HepG2 (cell line): ENCODE measurements around the gene NFRKB.

Source experiments
- CCAR2 ChIP-seq: fragments of 200-400 bp; formaldehyde crosslinking; optimal IDR thresholded peaks from 2 replicates; pipeline ENCODE3; 2018; ENCODE audit warnings: low read depth, mild to moderate bottlenecking, low read length, moderate library complexity
- RBM22 ChIP-seq: fragments of 200-400 bp; formaldehyde crosslinking; optimal IDR thresholded peaks from 2 replicates; pipeline ENCODE3; 2017; ENCODE audit warnings: mild to moderate bottlenecking, low read length, moderate library complexity
- U2AF1 ChIP-seq: fragments of 200-400 bp; formaldehyde crosslinking; optimal IDR thresholded peaks from 2 replicates; pipeline ENCODE3; 2017; ENCODE audit warnings: mild to moderate bottlenecking, low read depth, low read length
- YY1 ChIP-seq: IDR thresholded peaks from 2 replicates; pipeline ENCODE4 v1.6.1; 2011; ENCODE audit warnings: low read length, low read depth, moderate library complexity, mild to moderate bottlenecking; ENCODE audit not compliant: insufficient read depth, insufficient replicate concordance
- ZNF121 ChIP-seq: sonication (generic); formaldehyde crosslinking; IDR thresholded peaks from 2 replicates; pipeline ENCODE4 v1.5.0; 2020; ENCODE audit warnings: mild to moderate bottlenecking, missing genetic modification reagents
- ZNF225 ChIP-seq: sonication (generic); formaldehyde crosslinking; IDR thresholded peaks from 2 replicates; pipeline ENCODE4 v1.4.0; 2020; ENCODE audit warnings: mild to moderate bottlenecking, missing genetic modification reagents
- ZNF839 ChIP-seq: sonication (generic); formaldehyde crosslinking; IDR thresholded peaks from 2 replicates; pipeline ENCODE4 v1.4.0; 2020; ENCODE audit warnings: missing genetic modification reagents, mild to moderate bottlenecking, borderline replicate concordance
- TF ChIP-seq, protein P1 (sequence below): sonication (generic); formaldehyde crosslinking; IDR thresholded peaks from 2 replicates; pipeline ENCODE4 v1.5.0; 2020; ENCODE audit warnings: mild to moderate bottlenecking, missing genetic modification reagents, moderate library complexity

DNA sequence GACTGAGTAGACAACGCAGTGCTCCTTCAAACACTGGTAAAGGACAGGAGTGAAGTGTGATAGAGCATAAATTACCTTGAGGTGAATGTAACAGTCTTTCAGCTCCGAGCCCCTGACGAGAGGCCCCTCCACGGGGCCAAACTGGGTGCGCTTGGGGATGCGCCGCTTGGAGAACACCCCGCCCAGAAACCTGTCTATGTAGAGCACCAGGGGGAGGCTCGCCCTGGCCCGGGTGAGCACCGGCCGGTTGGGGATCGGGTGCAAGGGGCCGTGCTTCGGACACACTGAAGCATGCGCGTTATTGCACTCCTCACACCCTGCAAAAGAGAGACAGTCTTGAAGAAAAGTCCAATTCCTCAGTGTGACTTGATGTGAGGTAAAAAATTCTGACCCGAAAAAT, 49.3 kb upstream of the NFRKB start:
- TF ChIP-seq, protein P1, sequence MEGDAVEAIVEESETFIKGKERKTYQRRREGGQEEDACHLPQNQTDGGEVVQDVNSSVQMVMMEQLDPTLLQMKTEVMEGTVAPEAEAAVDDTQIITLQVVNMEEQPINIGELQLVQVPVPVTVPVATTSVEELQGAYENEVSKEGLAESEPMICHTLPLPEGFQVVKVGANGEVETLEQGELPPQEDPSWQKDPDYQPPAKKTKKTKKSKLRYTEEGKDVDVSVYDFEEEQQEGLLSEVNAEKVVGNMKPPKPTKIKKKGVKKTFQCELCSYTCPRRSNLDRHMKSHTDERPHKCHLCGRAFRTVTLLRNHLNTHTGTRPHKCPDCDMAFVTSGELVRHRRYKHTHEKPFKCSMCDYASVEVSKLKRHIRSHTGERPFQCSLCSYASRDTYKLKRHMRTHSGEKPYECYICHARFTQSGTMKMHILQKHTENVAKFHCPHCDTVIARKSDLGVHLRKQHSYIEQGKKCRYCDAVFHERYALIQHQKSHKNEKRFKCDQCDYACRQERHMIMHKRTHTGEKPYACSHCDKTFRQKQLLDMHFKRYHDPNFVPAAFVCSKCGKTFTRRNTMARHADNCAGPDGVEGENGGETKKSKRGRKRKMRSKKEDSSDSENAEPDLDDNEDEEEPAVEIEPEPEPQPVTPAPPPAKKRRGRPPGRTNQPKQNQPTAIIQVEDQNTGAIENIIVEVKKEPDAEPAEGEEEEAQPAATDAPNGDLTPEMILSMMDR (CRISPR knock-in tag) = no peak
- TF ChIP-seq YY1 (no peak), U2AF1 (no peak), CCAR2 (no peak), ZNF121 (CRISPR knock-in tag) (no peak), ZNF225 (no peak), RBM22 (no peak), ZNF839 (CRISPR knock-in tag) (no peak)
